HG03442 (cell line): Measurements from ENCODE around the gene SEC61A2.
"Not testable (repeated sequence)": the region's sequence is repeated elsewhere in the genome, so short reads cannot be mapped to it uniquely, and the experiment has no call there.

ENCODE experiments used
- ATAC-seq: cut with Tn5 transposase; IDR thresholded peaks from one replicate; pipeline ENCODE4 v1.9.1; 2021; ENCODE audit warnings: mild to moderate bottlenecking, moderate library complexity; ENCODE audit not compliant: unreplicated experiment

Gene SEC61A2

GRCh38 chr10:12129222-12130111 is at the start of gene SEC61A2:
TSS of gene SEC61A2 (plus strand) at chr10:12129677. CDS start at chr10:12129788, 111 bp downstream.
- peak; percentile 90 for ATAC-seq

GRCh38 chr10:12081470-12081869 is 48.0 kb upstream of the SEC61A2 start:
- ATAC-seq = no peak

- no peak for ATAC-seq
Measured at GRCh38 chr10:12081879-12082557, 47.5 kb upstream of the SEC61A2 start.

GRCh38 chr10:12088919-12089318 is 40.6 kb upstream of the SEC61A2 start:
- no peak for ATAC-seq

- no peak for ATAC-seq
Measured at GRCh38 chr10:12091421-12091820, 38.1 kb upstream of the SEC61A2 start.

- ATAC-seq = not testable (repeated sequence)
Measured at GRCh38 chr10:12097361-12097760, 32.1 kb upstream of the SEC61A2 start.

GRCh38 chr10:12097791-12098190 is 31.7 kb upstream of the SEC61A2 start:
- ATAC-seq = no peak

GRCh38 chr10:12098966-12099365 is 30.5 kb upstream of the SEC61A2 start:
- ATAC-seq = no peak

- no peak for ATAC-seq
Measured at GRCh38 chr10:12103802-12104201, 25.7 kb upstream of the SEC61A2 start.

GRCh38 chr10:12107781-12108180 is 21.7 kb upstream of the SEC61A2 start:
- ATAC-seq = no peak

GRCh38 chr10:12109286-12109685 is 20.2 kb upstream of the SEC61A2 start:
- ATAC-seq = no peak

GRCh38 chr10:12111528-12111927 is 17.9 kb upstream of the SEC61A2 start:
- no peak for ATAC-seq

- no peak for ATAC-seq
Measured at GRCh38 chr10:12113627-12114026, 15.8 kb upstream of the SEC61A2 start.

- no peak for ATAC-seq
Measured at GRCh38 chr10:12121673-12122072, 7.8 kb upstream of the SEC61A2 start.

- peak; percentile 37 for ATAC-seq
Measured at GRCh38 chr10:12130237-12130872, 878 bp downstream of the SEC61A2 start.

GRCh38 chr10:12135631-12136030 is 6.2 kb downstream of the SEC61A2 start:
- no peak for ATAC-seq

- ATAC-seq = no peak
Measured at GRCh38 chr10:12140038-12140437, 10.6 kb downstream of the SEC61A2 start.

- ATAC-seq = no peak
Measured at GRCh38 chr10:12144538-12144937, 15.1 kb downstream of the SEC61A2 start.

GRCh38 chr10:12150163-12150562 is 20.7 kb downstream of the SEC61A2 start:
- no peak for ATAC-seq

GRCh38 chr10:12154516-12154915 is 25.0 kb downstream of the SEC61A2 start:
- ATAC-seq = no peak

- no peak for ATAC-seq
Measured at GRCh38 chr10:12156367-12157123, 27.1 kb downstream of the SEC61A2 start.
